ENCODE measurements around the gene SERPINE3. TPM values are rescaled to one million over a fixed set of nuclear protein-coding genes. Genes with fewer than 3 reads are reported as not detected.

Gene SERPINE3
- total RNA-seq: not detected
- total RNA-seq (2013): not detected
- total RNA-seq: 0 to 0.05 (median 0) reads per million in 29 experiments

DNA sequence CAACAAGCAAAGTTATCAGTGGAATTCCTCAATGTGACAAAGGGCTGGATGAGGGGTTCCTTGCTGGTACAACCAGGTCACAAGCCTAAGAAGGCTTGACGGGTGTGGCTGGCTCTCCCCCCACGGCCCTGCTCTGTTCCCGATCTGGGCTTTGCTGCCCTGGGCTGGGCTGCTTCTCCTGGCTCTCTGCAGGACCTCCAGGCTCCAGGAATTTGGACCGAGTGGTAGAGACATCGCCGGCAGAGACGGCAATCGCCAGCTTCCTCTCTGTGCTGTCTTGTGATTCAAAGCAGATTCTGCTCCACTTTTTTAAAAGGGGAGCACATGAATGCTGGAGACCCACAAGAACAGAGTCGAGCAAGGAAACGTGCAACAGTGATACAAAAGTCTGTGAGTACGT, at the start of gene SERPINE3:
Gene SERPINE3, plus strand, starts transcription at position 338 of the 400 bp plus-strand sequence. CDS start 1,401 bp downstream, outside the sequence.
- Histone ChIP-seq H3K27ac (ENCODE audit: low read length) (no peak within 1 kb of the TSS), H3K9me3 (no peaks in the 10 kb centered on the region), H3K4me3 (ENCODE audit: control insufficient read depth in 1 of 2, extremely low read depth in 1 of 2, low read length in 1 of 2) (no peak within 1 kb of the TSS), H3K4me1 (ENCODE audit: control insufficient read depth in 1 of 2, extremely low read depth in 1 of 2, insufficient read depth in 2 of 2, low read length in 2 of 2) (no peaks in the 10 kb centered on the region), H3K36me3 (ENCODE audit: control insufficient read depth in 2 of 2, extremely low read depth in 1 of 2, insufficient read depth in 1 of 2, low read length in 1 of 2) (no peaks in the 10 kb centered on the region), H3K27me3 (replicated peaks in 1 of 2; ENCODE audit: control insufficient read depth in 2 of 2, extremely low read depth in 1 of 2, insufficient read depth in 2 of 2, low read length in 1 of 2) (peaks cover 0 to 5% of the 10 kb centered on the region in 2 experiments)
- DNase-seq: no peak
- ATAC-seq (replicated peaks in 1 of 4): no peak
- H3K27me3 Mint-ChIP-seq: no peaks in the 10 kb centered on the region
- H3K9me3 Mint-ChIP-seq: no peaks in the 10 kb centered on the region
- WGBS (ENCODE audit: insufficient coverage): 88% methylated on average over 11 of the region's 11 CpGs
- H3K4me3 Mint-ChIP-seq: no peak within 1 kb of the TSS
- CTCF ChIA-PET: no interaction called here
- POLR2A ChIA-PET: no interaction called here
- no peaks in the 10 kb centered on the region for H3K36me3 Mint-ChIP-seq
- no peaks in the 10 kb centered on the region for H3K4me1 Mint-ChIP-seq
- no peak within 1 kb of the TSS for H3K27ac Mint-ChIP-seq

DNA sequence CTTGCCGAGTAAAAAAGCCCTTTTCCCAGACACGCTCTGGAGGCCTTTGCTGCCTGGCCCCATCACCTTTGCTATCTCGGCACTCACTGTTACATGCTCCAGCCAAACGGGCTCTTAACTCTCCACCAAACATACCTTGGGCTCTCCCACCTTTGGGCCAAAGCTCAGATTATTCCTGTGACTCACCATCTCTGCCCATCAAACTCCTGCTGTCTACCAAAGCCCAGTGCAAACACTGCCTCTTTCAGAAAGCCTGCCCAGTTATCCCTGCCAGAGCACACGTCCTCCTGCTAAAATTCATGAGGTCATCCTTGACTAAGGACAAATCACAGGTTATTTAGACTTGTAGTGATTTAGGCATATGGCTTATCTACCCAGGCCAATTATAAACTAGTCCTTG, 48.1 kb upstream of the SERPINE3 start:
- no peak overlapping the region for H3K4me3 ChIP-seq (ENCODE audit: control insufficient read depth in 1 of 2, extremely low read depth in 1 of 2, low read length in 1 of 2)
- Mint-ChIP-seq H3K27me3 (peaks cover 0 to 8% of the 10 kb centered on the region in 2 donors), H3K9me3 (no peaks in the 10 kb centered on the region), H3K4me3 (no peak overlapping the region), H3K27ac (no peak overlapping the region), H3K4me1 (peaks cover 0 to under 1% (median 0%) of the 10 kb centered on the region in 3 donors), H3K36me3 (no peaks in the 10 kb centered on the region)
- peaks cover 0 to 1% of the 10 kb centered on the region in 2 experiments for H3K4me1 ChIP-seq (ENCODE audit: control insufficient read depth in 1 of 2, extremely low read depth in 1 of 2, insufficient read depth in 2 of 2, low read length in 2 of 2)
- ATAC-seq (replicated peaks in 1 of 4): no peak
- no peaks in the 10 kb centered on the region for H3K36me3 ChIP-seq (ENCODE audit: control insufficient read depth in 2 of 2, extremely low read depth in 1 of 2, insufficient read depth in 1 of 2, low read length in 1 of 2)
- no peak overlapping the region for H3K27ac ChIP-seq (ENCODE audit: low read length)
- POLR2A ChIA-PET: no interaction called here
- peaks cover 0 to 5% of the 10 kb centered on the region in 2 experiments for H3K27me3 ChIP-seq (replicated peaks in 1 of 2; ENCODE audit: control insufficient read depth in 2 of 2, extremely low read depth in 1 of 2, insufficient read depth in 2 of 2, low read length in 1 of 2)
- CTCF ChIA-PET: no interaction called here
- WGBS (ENCODE audit: insufficient coverage): 91% methylated on average over 4 of the region's 5 CpGs
- DNase-seq: no peak
- no peaks in the 10 kb centered on the region for H3K9me3 ChIP-seq

DNA sequence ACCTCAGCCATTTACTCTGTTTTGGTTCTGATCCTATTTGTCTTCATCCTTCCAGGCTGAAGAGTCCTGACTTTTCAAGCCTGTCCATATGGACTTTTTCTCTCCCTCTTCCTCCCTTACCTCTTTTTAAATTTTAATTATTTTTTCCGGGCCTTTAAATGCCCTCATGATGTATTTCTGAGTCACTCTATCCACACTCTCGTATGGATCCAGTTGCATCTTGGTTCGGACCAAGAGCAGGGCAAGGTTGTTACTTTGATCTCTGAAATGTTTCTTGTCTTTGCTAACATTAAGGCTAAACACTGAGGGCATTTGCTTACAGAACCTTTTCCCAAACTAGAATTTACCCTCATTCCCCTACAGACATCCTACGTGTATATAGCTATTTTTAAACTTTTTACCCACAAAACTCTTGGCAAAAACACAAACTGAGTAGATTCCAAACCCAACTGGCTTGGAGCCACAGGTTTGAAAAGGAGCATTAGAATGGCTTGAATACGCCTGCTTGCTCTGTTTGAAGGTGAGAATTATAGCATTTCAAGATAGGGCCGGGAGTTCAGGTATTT, 47.4 kb upstream of the SERPINE3 start:
- H3K36me3 ChIP-seq (ENCODE audit: control insufficient read depth in 2 of 2, extremely low read depth in 1 of 2, insufficient read depth in 1 of 2, low read length in 1 of 2): no peaks in the 10 kb centered on the region
- no peaks in the 10 kb centered on the region for H3K4me1 Mint-ChIP-seq
- H3K27ac ChIP-seq (ENCODE audit: low read length): no peak overlapping the region
- no peak overlapping the region for H3K27ac Mint-ChIP-seq
- WGBS (ENCODE audit: insufficient coverage): 80% methylated on average over 2 of the region's 6 CpGs
- DNase-seq (no peak), ATAC-seq (replicated peaks in 1 of 4) (no peak)
- H3K36me3 Mint-ChIP-seq: no peaks in the 10 kb centered on the region
- no peaks in the 10 kb centered on the region for H3K9me3 Mint-ChIP-seq
- no peak overlapping the region for H3K4me3 Mint-ChIP-seq
- POLR2A ChIA-PET: no interaction called here
- CTCF ChIA-PET: no interaction called here
- peaks cover 0 to 8% of the 10 kb centered on the region in 2 donors for H3K27me3 Mint-ChIP-seq
- no peaks in the 10 kb centered on the region for H3K9me3 ChIP-seq
- peaks cover 0 to 5% of the 10 kb centered on the region in 2 experiments for H3K27me3 ChIP-seq (replicated peaks in 1 of 2; ENCODE audit: control insufficient read depth in 2 of 2, extremely low read depth in 1 of 2, insufficient read depth in 2 of 2, low read length in 1 of 2)
- H3K4me1 ChIP-seq (ENCODE audit: control insufficient read depth in 1 of 2, extremely low read depth in 1 of 2, insufficient read depth in 2 of 2, low read length in 2 of 2): no peaks in the 10 kb centered on the region
- no peak overlapping the region for H3K4me3 ChIP-seq (ENCODE audit: control insufficient read depth in 1 of 2, extremely low read depth in 1 of 2, low read length in 1 of 2)

DNA sequence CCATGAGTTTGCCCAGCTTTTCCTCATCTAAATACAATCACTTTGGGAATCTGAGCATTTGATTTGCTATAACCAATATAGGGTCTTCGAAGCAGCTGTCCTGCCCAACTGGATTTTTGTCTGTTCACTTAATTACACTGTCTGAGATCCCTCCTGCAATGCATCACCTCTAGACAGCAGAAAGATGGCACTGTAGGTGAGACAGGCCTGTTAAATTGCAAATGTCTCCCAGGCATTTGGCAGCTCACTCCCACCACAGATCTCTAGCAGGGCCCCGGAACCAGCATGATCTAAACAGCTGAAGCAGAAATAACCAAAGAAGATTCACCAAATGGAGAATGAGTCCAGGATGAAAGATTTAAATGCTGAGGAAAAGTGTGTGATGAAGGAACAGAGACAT, 41.9 kb upstream of the SERPINE3 start:
- ChIA-PET POLR2A (no interaction called here), CTCF (interaction anchor here in 1 of 2 donors (1.5 to 1.7 kb wide), 2 partner anchors 11 to 501 kb away, joined by 3 to 8 read pairs; no protein-coding TSS in a partner anchor)
- Histone ChIP-seq H3K4me1 (ENCODE audit: control insufficient read depth in 1 of 2, extremely low read depth in 1 of 2, insufficient read depth in 2 of 2, low read length in 2 of 2) (no peaks in the 10 kb centered on the region), H3K9me3 (no peaks in the 10 kb centered on the region), H3K27ac (ENCODE audit: low read length) (no peak overlapping the region), H3K36me3 (ENCODE audit: control insufficient read depth in 2 of 2, extremely low read depth in 1 of 2, insufficient read depth in 1 of 2, low read length in 1 of 2) (no peaks in the 10 kb centered on the region), H3K4me3 (ENCODE audit: control insufficient read depth in 1 of 2, extremely low read depth in 1 of 2, low read length in 1 of 2) (no peak overlapping the region), H3K27me3 (replicated peaks in 1 of 2; ENCODE audit: control insufficient read depth in 2 of 2, extremely low read depth in 1 of 2, insufficient read depth in 2 of 2, low read length in 1 of 2) (peaks cover 0 to 17% of the 10 kb centered on the region in 2 experiments)
- DNase-seq (no peak), ATAC-seq (replicated peaks in 1 of 4) (no peak)
- Mint-ChIP-seq H3K4me1 (no peaks in the 10 kb centered on the region), H3K9me3 (no peaks in the 10 kb centered on the region), H3K4me3 (no peak overlapping the region), H3K36me3 (no peaks in the 10 kb centered on the region), H3K27ac (no peak overlapping the region), H3K27me3 (peaks cover 0 to 7% of the 10 kb centered on the region in 2 donors)
- 100% methylated on average over 1 of the region's 2 CpGs for WGBS (ENCODE audit: insufficient coverage)

DNA sequence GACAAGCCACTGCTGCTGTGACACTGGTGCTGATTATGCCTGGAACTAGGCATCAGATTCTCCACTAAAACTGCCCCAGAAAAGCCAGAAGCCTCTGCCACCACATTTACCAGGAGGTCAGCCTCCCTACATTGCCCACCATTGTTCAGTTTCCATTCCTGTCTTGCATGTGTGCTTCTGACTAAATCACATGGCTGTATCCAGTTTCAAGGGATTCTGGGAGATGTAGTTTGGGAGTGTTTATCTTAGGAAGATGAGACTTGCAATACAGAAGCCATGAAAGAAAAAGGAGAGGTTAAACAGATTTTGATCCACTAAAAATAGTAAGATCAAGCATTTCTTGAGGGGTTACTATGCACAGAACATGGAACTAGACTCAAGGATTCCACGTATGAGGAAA, 40.7 kb upstream of the SERPINE3 start:
- peaks cover 0 to 7% of the 10 kb centered on the region in 2 donors for H3K27me3 Mint-ChIP-seq
- H3K4me1 Mint-ChIP-seq: no peaks in the 10 kb centered on the region
- Histone ChIP-seq H3K9me3 (no peaks in the 10 kb centered on the region), H3K36me3 (ENCODE audit: control insufficient read depth in 2 of 2, extremely low read depth in 1 of 2, insufficient read depth in 1 of 2, low read length in 1 of 2) (no peaks in the 10 kb centered on the region), H3K4me3 (ENCODE audit: control insufficient read depth in 1 of 2, extremely low read depth in 1 of 2, low read length in 1 of 2) (no peak overlapping the region), H3K27ac (ENCODE audit: low read length) (no peak overlapping the region), H3K27me3 (replicated peaks in 1 of 2; ENCODE audit: control insufficient read depth in 2 of 2, extremely low read depth in 1 of 2, insufficient read depth in 2 of 2, low read length in 1 of 2) (peaks cover 0 to 17% of the 10 kb centered on the region in 2 experiments), H3K4me1 (ENCODE audit: control insufficient read depth in 1 of 2, extremely low read depth in 1 of 2, insufficient read depth in 2 of 2, low read length in 2 of 2) (no peaks in the 10 kb centered on the region)
- ChIA-PET CTCF (interaction anchor here (0.6 to 1.7 kb wide), 2 partner anchors 12 to 15 kb away, joined by 4 to 8 read pairs; no protein-coding TSS in a partner anchor), POLR2A (no interaction called here)
- no peak overlapping the region for H3K27ac Mint-ChIP-seq
- H3K36me3 Mint-ChIP-seq: no peaks in the 10 kb centered on the region
- 80% methylated on average over 1 of the region's 1 CpG for WGBS (ENCODE audit: insufficient coverage)
- H3K4me3 Mint-ChIP-seq: no peak overlapping the region
- no peak for ATAC-seq (replicated peaks in 1 of 4)
- H3K9me3 Mint-ChIP-seq: no peaks in the 10 kb centered on the region
- no peak for DNase-seq

DNA sequence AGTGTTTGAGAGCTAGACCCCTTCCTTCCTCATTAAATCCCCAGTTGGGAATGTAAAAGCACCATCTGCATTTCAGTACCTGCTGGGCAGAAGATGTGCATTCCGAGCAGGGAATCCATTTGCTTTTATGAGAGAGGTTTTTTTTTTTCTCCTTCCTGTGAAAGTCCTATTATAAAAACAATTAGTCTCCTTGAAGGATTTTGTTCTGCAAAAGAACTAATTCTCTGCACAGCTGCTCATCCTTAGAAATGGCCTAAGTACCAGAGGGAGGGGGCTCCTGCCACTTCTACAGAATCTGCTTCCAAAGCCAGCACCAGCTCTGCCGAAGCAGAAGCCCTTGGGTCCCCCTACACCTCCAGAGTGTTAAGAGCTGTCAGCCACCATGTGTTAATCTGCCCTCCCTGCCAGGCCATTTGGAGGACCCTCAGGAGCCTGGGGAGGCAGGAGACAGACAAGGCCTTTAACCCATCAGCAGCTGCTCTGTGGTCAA, 36.4 kb upstream of the SERPINE3 start:
- H3K4me3 Mint-ChIP-seq: no peak overlapping the region
- 83% methylated on average over 1 of the region's 2 CpGs for WGBS (ENCODE audit: insufficient coverage)
- no peaks in the 10 kb centered on the region for H3K36me3 Mint-ChIP-seq
- ChIA-PET CTCF (interaction anchor here in 1 of 2 donors (1.6 kb wide), 1 partner anchor 17 kb away, joined by 4 read pairs; no protein-coding TSS in a partner anchor), POLR2A (interaction anchor here in 1 of 2 donors (0.6 kb wide), 1 partner anchor 16 kb away, joined by 7 read pairs; no protein-coding TSS in a partner anchor)
- no peaks in the 10 kb centered on the region for H3K9me3 Mint-ChIP-seq
- DNase-seq: no peak
- Histone ChIP-seq H3K36me3 (ENCODE audit: control insufficient read depth in 2 of 2, extremely low read depth in 1 of 2, insufficient read depth in 1 of 2, low read length in 1 of 2) (no peaks in the 10 kb centered on the region), H3K4me1 (ENCODE audit: control insufficient read depth in 1 of 2, extremely low read depth in 1 of 2, insufficient read depth in 2 of 2, low read length in 2 of 2) (no peaks in the 10 kb centered on the region), H3K4me3 (ENCODE audit: control insufficient read depth in 1 of 2, extremely low read depth in 1 of 2, low read length in 1 of 2) (no peak overlapping the region), H3K27me3 (replicated peaks in 1 of 2; ENCODE audit: control insufficient read depth in 2 of 2, extremely low read depth in 1 of 2, insufficient read depth in 2 of 2, low read length in 1 of 2) (peaks cover 0 to 12% of the 10 kb centered on the region in 2 experiments), H3K9me3 (no peaks in the 10 kb centered on the region), H3K27ac (ENCODE audit: low read length) (no peak overlapping the region)
- H3K27ac Mint-ChIP-seq: no peak overlapping the region
- no peak for ATAC-seq (replicated peaks in 1 of 4)
- H3K4me1 Mint-ChIP-seq: no peaks in the 10 kb centered on the region
- peaks cover 0 to 6% of the 10 kb centered on the region in 2 donors for H3K27me3 Mint-ChIP-seq
